ENCODE results near the gene ARID1B. TPM values are rescaled to one million over a fixed set of nuclear protein-coding genes. Genes with fewer than 3 reads are reported as not detected.
A peak's percentile ranks its signal among the peaks of the same experiment; 100 is the strongest.

The ARID1B gene
- total RNA-seq, 1 donor from 2014 or later = 75.8 TPM

- DNase-seq (ENCODE audit: low read depth) = no peak
Measured at GRCh38 chr6:156852147-156852857, 75.1 kb downstream of the ARID1B start.

DNA sequence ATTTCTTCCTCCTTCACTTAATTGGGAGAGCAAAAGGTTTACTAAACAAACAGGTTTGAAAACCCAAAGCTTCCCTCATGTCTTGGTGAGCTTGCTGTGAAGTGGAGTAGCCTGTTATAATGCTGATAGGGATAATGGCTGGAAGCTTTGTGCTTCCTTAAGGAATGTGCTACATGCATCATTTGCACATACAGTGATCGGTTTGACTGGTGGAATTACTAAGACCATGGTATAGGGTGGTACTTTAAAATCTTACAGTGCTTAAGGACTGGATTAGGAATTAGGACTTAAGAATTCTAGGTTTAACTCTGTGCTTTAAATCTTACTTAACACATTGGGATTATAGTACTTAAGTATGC, 75.7 kb downstream of the ARID1B start:
- DNase-seq (ENCODE audit: low read depth) = no peak

GRCh38 chr6:156853733-156854132, 76.6 kb downstream of the ARID1B start:
- DNase-seq (ENCODE audit: low read depth) = no peak

- no peak for DNase-seq (ENCODE audit: low read depth)
Measured at GRCh38 chr6:156854466-156855161, 77.4 kb downstream of the ARID1B start.

DNA sequence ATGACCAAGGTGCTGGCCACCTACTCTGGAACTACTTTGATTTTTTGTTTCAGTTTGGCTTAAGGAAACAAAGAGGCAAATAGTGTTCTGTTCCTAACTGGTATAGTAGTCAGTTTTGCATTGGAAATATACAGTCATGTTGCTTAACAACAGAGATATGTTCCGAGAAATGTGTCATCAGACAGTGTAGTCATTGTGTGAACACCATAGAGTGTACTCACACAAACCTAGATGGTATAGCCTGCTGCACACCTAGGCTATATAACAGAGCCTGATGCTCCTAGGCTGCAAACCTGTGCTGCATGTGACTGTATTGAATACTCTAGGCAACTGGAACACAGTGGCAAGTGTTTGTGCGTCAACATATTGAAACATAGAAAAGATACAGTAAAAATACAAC, 80.4 kb downstream of the ARID1B start:
- DNase-seq (ENCODE audit: low read depth) = no peak

DNA sequence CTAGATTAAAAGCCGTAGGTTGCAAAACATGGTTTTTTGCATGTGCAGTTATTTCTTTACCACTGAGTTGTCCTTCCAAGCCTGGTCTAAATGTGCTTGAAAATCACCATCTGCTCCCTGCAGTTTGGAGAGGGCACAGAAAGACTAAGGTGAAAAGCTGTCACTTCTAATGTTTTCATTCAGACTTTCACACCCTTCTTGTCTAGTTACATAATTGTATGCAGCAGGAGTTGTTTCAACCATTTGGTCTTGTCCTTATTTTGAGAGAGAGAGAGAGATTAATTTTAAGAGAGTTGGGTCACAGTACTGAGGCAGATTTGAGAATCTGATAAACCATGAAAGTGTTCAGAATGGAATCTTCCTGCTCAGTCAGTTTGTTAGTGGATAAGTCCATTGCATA, 82.5 kb downstream of the ARID1B start:
- DNase-seq (ENCODE audit: low read depth) = no peak

DNA sequence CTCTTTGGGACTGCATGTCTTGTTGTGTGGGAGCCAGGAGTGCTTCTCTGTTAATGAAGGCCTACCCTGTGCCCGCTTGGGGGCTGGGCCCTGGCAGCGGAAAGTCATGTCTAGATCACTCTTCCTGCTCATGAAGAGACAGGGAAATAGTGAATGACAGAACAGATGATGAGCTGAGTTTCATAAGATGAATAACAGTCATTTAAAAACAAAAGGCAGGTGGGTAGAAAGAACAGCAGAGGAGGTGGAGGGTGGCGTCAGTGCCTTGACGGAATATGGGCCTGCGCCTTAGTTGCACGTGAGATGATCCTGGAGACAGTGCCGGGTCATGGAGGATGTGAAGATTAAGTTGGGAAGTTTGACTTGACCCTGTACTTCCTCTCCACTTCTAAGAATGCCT, 85.5 kb downstream of the ARID1B start:
- DNase-seq (ENCODE audit: low read depth) = no peak

DNA sequence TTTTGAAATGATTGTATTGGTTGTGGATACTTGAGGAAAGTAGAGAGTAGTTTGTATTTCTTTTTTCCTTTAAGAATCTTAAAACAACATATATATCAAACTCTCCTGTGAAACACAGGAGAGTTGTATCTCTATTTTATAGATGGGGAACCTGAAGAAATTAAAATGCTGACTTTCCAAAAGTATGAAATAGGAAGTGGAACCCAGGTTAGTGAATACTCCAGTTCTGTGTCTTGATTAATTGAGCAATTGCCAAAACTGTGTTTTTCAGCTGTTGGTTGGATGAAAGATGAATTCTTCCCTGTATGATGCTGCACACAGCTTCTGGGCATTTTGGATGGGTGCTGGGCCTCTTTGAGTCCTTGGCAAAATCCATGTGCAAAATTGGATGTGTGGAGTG, 86.3 kb downstream of the ARID1B start:
- no peak for DNase-seq (ENCODE audit: low read depth)

DNA sequence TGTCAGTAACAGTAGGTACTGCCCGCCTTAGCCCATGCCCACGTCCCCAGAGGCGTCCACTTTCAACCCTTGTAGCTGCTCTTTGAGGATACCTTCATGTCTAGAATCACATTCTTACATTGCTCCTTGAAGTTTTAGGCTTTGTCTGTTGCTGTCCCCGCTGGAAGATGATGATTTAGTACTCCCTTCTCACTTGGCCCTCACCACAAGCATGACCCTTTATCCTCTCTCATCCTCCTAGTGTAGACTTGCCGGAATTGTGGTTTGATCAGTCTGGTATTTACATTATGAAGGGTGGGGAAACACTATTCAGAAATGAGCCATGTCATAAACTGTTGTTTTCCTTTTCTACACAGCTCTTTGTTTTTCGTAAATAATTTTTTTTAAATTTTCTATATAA, 87.4 kb downstream of the ARID1B start:
- DNase-seq (ENCODE audit: low read depth) = no peak

- DNase-seq (ENCODE audit: low read depth) = peak; percentile 36
Measured at GRCh38 chr6:156865019-156865629, 87.9 kb downstream of the ARID1B start.

DNA sequence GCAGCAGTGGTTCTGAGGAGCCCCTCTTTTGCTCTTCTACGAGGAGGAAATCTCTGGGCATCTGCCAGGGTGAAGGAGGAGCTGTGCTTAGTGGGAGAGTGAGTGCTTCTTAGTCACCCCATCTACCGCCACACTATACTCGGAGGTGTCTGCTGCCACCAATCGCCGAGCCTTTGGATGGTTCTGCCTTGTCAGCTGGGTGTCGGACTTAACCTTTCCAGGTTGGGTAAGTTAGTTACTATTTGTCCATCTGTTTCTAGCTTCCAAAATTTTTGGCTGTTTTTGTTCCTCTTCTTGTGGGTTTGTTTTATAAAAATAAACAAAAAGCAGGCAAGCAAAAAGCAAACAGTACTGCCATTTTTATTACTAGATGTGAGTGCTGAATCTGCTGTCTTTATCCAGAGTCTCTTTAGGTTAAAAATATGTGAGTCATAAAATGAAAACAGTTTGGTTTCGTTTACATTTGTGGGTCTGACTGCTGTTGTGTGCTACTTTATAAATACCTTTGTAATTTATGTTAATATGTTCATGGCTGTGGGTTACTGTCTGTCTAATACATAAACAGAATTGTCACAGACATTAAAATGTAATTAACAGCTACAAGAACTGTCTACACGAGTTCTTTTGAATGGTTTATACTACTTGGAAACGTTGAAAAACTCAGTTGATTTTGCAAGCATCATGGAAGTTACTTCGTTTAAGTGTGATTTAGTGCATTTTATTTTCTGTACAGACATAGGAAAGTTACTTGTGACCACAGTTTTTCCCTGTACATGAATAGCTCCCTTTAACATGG, 89.2 kb downstream of the ARID1B start:
- DNase-seq (ENCODE audit: low read depth) = peak; percentile 44

- DNase-seq (ENCODE audit: low read depth) = no peak
Measured at GRCh38 chr6:156867121-156867520, 89.9 kb downstream of the ARID1B start.

DNA sequence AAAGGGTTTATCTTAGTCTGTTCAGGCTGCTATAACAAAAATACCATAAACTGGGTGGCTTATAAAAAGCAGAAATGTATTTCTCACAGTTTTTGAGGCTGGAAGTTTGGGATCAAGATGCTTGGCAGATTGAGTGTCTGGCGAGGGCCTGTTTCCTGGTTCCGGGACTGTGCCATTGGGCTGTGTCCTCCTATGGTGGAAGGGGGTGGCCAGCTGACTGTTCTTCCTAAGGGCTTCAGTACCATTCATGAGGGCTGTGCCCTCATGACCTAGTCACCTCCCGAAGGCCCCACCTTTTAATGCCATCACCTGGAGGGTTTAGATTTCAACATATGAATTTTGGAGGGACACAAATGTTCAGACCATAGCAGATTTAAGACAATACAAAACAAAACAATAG, 91.2 kb downstream of the ARID1B start:
- no peak for DNase-seq (ENCODE audit: low read depth)

- no peak for DNase-seq (ENCODE audit: low read depth)
Measured at GRCh38 chr6:156869980-156870398, 92.8 kb downstream of the ARID1B start.

GRCh38 chr6:156870924-156871539, 93.9 kb downstream of the ARID1B start:
- DNase-seq (ENCODE audit: low read depth) = no peak

DNA sequence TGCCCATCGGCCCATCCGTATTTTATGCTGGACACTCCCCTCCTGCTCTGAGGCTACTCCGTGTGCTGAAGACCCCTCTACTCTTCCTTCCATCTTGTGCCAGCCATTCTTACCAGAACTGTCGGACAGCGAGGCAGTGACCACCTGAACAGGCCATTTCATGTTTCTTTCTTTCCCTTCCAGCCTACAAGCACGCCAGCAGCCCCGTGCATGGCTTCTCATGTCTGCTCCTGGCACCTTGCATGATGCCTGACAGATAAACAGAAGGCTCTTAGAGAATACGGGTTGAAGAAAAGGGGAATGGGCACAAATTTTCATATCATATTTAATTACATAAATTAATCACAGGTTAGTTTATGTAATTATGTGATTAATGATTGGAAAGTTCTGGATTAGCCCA, 95.7 kb downstream of the ARID1B start:
- DNase-seq (ENCODE audit: low read depth) = no peak

GRCh38 chr6:156873654-156874380, 96.6 kb downstream of the ARID1B start:
- no peak for DNase-seq (ENCODE audit: low read depth)

DNA sequence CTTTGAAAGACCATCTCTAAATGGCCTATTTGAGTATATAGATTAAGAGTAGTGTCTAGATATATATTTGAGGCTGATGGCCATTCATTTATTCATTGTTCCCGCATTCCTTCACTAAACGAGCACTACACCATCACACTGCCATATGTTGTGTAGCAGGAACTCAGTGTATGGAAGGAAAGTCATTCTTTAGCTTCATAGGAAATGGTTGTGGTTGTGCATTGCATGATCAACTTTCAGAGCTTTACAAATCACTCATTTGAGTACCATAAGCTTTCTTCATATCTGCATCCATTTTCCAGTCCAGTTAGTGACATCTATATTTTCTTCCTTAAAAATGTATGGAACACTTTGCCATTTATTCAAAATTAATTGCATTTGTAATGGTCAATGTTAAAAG, 97.9 kb downstream of the ARID1B start:
- DNase-seq (ENCODE audit: low read depth) = no peak

DNA sequence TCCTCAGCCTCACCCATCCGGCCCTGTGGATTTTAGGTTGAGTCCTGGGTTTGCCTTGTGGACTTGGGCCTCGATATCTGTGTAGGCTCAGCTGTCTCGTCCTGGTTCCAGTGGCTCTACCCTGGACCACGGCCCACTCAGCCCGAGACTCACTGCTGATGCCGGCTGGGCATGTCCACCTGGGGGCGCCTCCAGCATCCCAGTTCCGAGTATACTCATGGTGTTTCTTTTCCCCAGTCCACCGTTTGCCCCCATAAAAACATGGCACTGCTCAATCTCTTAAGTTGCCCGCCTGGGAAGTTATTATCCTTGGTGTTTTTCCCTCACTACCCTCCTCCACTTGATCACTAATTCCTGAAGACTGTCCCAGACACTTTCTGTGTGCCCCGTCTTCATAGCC, 99.1 kb downstream of the ARID1B start:
- no peak for DNase-seq (ENCODE audit: low read depth)

DNA sequence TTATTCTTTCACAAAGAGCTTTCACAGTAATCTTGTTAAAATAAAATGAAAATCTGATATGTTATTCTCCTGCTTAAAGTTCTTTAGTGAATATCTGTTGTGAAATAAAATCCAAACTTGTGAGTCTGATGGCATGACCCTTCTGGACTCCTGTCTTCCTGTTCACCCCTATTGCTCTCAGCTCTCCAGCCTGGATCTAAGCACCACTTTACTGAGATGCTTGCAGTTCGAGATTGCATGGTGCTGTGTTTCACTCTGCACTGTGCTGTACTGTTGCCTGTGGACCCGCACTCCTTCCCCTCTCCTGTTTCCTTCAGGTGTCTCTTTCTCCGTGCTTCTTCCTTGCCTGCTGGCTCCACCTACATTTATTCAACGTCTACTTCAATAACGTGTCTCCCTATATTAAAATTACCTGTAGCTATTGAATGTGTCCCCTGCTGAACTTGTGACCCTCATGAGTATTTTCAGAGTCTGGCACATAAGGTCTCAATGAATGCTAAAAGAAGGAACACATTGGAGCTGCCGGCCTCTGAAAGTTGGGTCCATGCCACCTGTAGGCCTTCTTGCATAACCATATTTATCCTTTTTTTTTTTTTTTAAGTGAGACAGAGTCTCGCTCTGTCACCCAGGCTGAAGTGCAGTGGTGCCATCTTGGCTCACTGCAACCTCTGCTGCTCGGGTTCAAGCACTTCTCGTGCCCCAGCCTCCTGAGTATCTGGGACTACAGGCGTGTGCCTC, 100.1 kb downstream of the ARID1B start:
- no peak for DNase-seq (ENCODE audit: low read depth)

GRCh38 chr6:156878681-156879080, 101.5 kb downstream of the ARID1B start:
- DNase-seq (ENCODE audit: low read depth) = no peak

All from renal cortical epithelial cell (primary cell).